Measurements from ENCODE around the gene TGM5. TPM values are rescaled to one million over a fixed set of nuclear protein-coding genes. Genes with fewer than 3 reads are reported as not detected.

Gene TGM5
- total RNA-seq, 3 donors from 2014 or later (not counting 1 experiment from before 2014, with no cell fraction given): not detected

- H3K4me1 Mint-ChIP-seq: peaks cover 6 to 7% of the 10 kb centered on the region in 2 donors
- no peak overlapping the region for H3K27ac Mint-ChIP-seq
- H3K9me3 ChIP-seq (ENCODE audit: control insufficient read depth, insufficient read depth, low read length): no peaks in the 10 kb centered on the region
- H3K36me3 Mint-ChIP-seq: no peaks in the 10 kb centered on the region
- H3K36me3 ChIP-seq (ENCODE audit: control insufficient read depth, insufficient read depth, low read length): no peaks in the 10 kb centered on the region
- H3K9me3 Mint-ChIP-seq: no peaks in the 10 kb centered on the region
- no peak for TF ChIP-seq CTCF (IDR thresholded peaks at IDR 0.05)
- DNase-seq (no peak), ATAC-seq (no peak)
- H3K4me3 Mint-ChIP-seq: no peak overlapping the region
- intact Hi-C loops (cut with micrococcal nuclease): no loop called here
- no peak overlapping the region for H3K27ac ChIP-seq (ENCODE audit: low read length)
- H3K4me1 ChIP-seq (ENCODE audit: control insufficient read depth, insufficient read depth, low read length): no peaks in the 10 kb centered on the region
- 92% methylated on average over 11 of the region's 12 CpGs for WGBS (ENCODE audit: insufficient coverage)
- H3K27me3 Mint-ChIP-seq (ENCODE audit: low read depth in 2 of 2): peaks cover 0 to 7% of the 10 kb centered on the region in 2 donors
- no peaks in the 10 kb centered on the region for H3K27me3 ChIP-seq (ENCODE audit: control insufficient read depth, insufficient read depth, low read length)
- no peak overlapping the region for H3K4me3 ChIP-seq (ENCODE audit: low read length)
These were observed 15.3 kb upstream of the TGM5 start for GRCh38 chr15:43281926-43282602.

GRCh38 chr15:43280996-43281395 is 14.3 kb upstream of the TGM5 start:
- peaks cover 6 to 7% of the 10 kb centered on the region in 2 donors for H3K4me1 Mint-ChIP-seq
- Histone ChIP-seq H3K9me3 (ENCODE audit: control insufficient read depth, insufficient read depth, low read length) (no peaks in the 10 kb centered on the region), H3K4me1 (ENCODE audit: control insufficient read depth, insufficient read depth, low read length) (no peaks in the 10 kb centered on the region), H3K4me3 (ENCODE audit: low read length) (no peak overlapping the region), H3K36me3 (ENCODE audit: control insufficient read depth, insufficient read depth, low read length) (no peaks in the 10 kb centered on the region), H3K27ac (ENCODE audit: low read length) (no peak overlapping the region), H3K27me3 (ENCODE audit: control insufficient read depth, insufficient read depth, low read length) (no peaks in the 10 kb centered on the region)
- H3K27ac Mint-ChIP-seq: no peak overlapping the region
- ATAC-seq (no peak), DNase-seq (no peak)
- no peak overlapping the region for H3K4me3 Mint-ChIP-seq
- TF ChIP-seq CTCF (IDR thresholded peaks at IDR 0.05): no peak
- H3K9me3 Mint-ChIP-seq: no peaks in the 10 kb centered on the region
- H3K27me3 Mint-ChIP-seq (ENCODE audit: low read depth in 2 of 2): peaks cover 0 to 7% of the 10 kb centered on the region in 2 donors
- intact Hi-C loops (cut with micrococcal nuclease): no loop called here
- 93% methylated on average over 7 of the region's 7 CpGs for WGBS (ENCODE audit: insufficient coverage)
- H3K36me3 Mint-ChIP-seq: no peaks in the 10 kb centered on the region

GRCh38 chr15:43279496-43279895 is 12.8 kb upstream of the TGM5 start:
- ATAC-seq: no peak
- H3K27ac ChIP-seq (ENCODE audit: low read length): no peak overlapping the region
- no peak for DNase-seq
- H3K4me1 ChIP-seq (ENCODE audit: control insufficient read depth, insufficient read depth, low read length): no peaks in the 10 kb centered on the region
- H3K4me3 Mint-ChIP-seq: no peak overlapping the region
- intact Hi-C loops (cut with micrococcal nuclease): no loop called here
- H3K27me3 ChIP-seq (ENCODE audit: control insufficient read depth, insufficient read depth, low read length): no peaks in the 10 kb centered on the region
- no peaks in the 10 kb centered on the region for H3K9me3 Mint-ChIP-seq
- no peak for TF ChIP-seq CTCF (IDR thresholded peaks at IDR 0.05)
- no peak overlapping the region for H3K4me3 ChIP-seq (ENCODE audit: low read length)
- H3K9me3 ChIP-seq (ENCODE audit: control insufficient read depth, insufficient read depth, low read length): no peaks in the 10 kb centered on the region
- no peaks in the 10 kb centered on the region for H3K27me3 Mint-ChIP-seq (ENCODE audit: low read depth in 2 of 2)
- no peaks in the 10 kb centered on the region for H3K4me1 Mint-ChIP-seq
- H3K36me3 ChIP-seq (ENCODE audit: control insufficient read depth, insufficient read depth, low read length): no peaks in the 10 kb centered on the region
- WGBS (ENCODE audit: insufficient coverage): 92% methylated on average over 7 of the region's 7 CpGs
- H3K27ac Mint-ChIP-seq: no peak overlapping the region
- H3K36me3 Mint-ChIP-seq: no peaks in the 10 kb centered on the region

- intact Hi-C loops (cut with micrococcal nuclease): no loop called here
- H3K4me3 ChIP-seq (ENCODE audit: low read length): no peak overlapping the region
- no peaks in the 10 kb centered on the region for H3K36me3 ChIP-seq (ENCODE audit: control insufficient read depth, insufficient read depth, low read length)
- no peaks in the 10 kb centered on the region for H3K4me1 ChIP-seq (ENCODE audit: control insufficient read depth, insufficient read depth, low read length)
- ATAC-seq: no peak
- Mint-ChIP-seq H3K27ac (no peak overlapping the region), H3K4me3 (no peak overlapping the region), H3K4me1 (no peaks in the 10 kb centered on the region), H3K36me3 (no peaks in the 10 kb centered on the region), H3K27me3 (ENCODE audit: low read depth in 2 of 2) (no peaks in the 10 kb centered on the region), H3K9me3 (no peaks in the 10 kb centered on the region)
- H3K27me3 ChIP-seq (ENCODE audit: control insufficient read depth, insufficient read depth, low read length): no peaks in the 10 kb centered on the region
- WGBS (ENCODE audit: insufficient coverage): 95% methylated on average over 11 of the region's 11 CpGs
- no peaks in the 10 kb centered on the region for H3K9me3 ChIP-seq (ENCODE audit: control insufficient read depth, insufficient read depth, low read length)
- no peak overlapping the region for H3K27ac ChIP-seq (ENCODE audit: low read length)
- no peak for DNase-seq
- TF ChIP-seq CTCF (IDR thresholded peaks at IDR 0.05): no peak
These were observed 12.1 kb upstream of the TGM5 start for GRCh38 chr15:43278869-43279268.

Measured in natural killer cell (primary cell).